GM12874 (cell line): ENCODE data around the gene SLFN13.

Experiments
- CTCF ChIP-seq: IDR thresholded peaks from 2 replicates; pipeline ENCODE4 v1.5.1; 2011; ENCODE audit warnings: low read depth, mild to moderate bottlenecking, control low read depth, low read length, moderate library complexity; ENCODE audit not compliant: insufficient read depth

The SLFN13 gene

GRCh38 chr17:35448214-35448898 is at the start of gene SLFN13:
TSS of gene SLFN13 (minus strand) at chr17:35448766. CDS start at chr17:35445680, 3,086 bp downstream.
- no peak for TF ChIP-seq CTCF

- TF ChIP-seq CTCF = no peak
Measured at GRCh38 chr17:35496451-35497290, 48.1 kb upstream of the SLFN13 start.

GRCh38 chr17:35493040-35493439 is 44.5 kb upstream of the SLFN13 start:
- no peak for TF ChIP-seq CTCF

GRCh38 chr17:35491417-35491816 is 42.9 kb upstream of the SLFN13 start:
- no peak for TF ChIP-seq CTCF

- TF ChIP-seq CTCF = no peak
Measured at GRCh38 chr17:35489944-35490343, 41.4 kb upstream of the SLFN13 start.

GRCh38 chr17:35488991-35489390 is 40.4 kb upstream of the SLFN13 start:
- no peak for TF ChIP-seq CTCF

GRCh38 chr17:35486920-35487732 is 38.6 kb upstream of the SLFN13 start:
- no peak for TF ChIP-seq CTCF
